Stimulated activated CD4-positive, alpha-beta T cell treated with anti-CD3 and anti-CD28 coated beads, Interleukin-4, amount 100 ng/mL, for 1 hour (primary cell): ENCODE results near the gene PSAP.
A peak's percentile ranks its signal among the peaks of the same experiment; 100 is the strongest.

Experiments
- DNase-seq: peaks from one replicate; pipeline ENCODE4 v3.0.0-alpha.2; 2020

Gene PSAP

GRCh38 chr10:71824333-71824732 lies 26.7 kb downstream of the PSAP start:
- DNase-seq: no peak

GRCh38 chr10:71823356-71823755 lies 27.7 kb downstream of the PSAP start:
- no peak for DNase-seq

- DNase-seq: no peak
Observed at GRCh38 chr10:71821909-71822763, 28.9 kb downstream of the PSAP start.

- no peak for DNase-seq
Observed at GRCh38 chr10:71820966-71821365, 30.1 kb downstream of the PSAP start.

GRCh38 chr10:71819985-71820384 lies 31.1 kb downstream of the PSAP start:
- no peak for DNase-seq

- no peak for DNase-seq
Observed at GRCh38 chr10:71819441-71819861, 31.6 kb downstream of the PSAP start.

- DNase-seq: no peak
Observed at GRCh38 chr10:71818674-71819260, 32.3 kb downstream of the PSAP start.

- no peak for DNase-seq
Observed at GRCh38 chr10:71817831-71818655, 33.0 kb downstream of the PSAP start.

- DNase-seq: no peak
Observed at GRCh38 chr10:71816936-71817618, 34.0 kb downstream of the PSAP start.

GRCh38 chr10:71816421-71816851 lies 34.6 kb downstream of the PSAP start:
- no peak for DNase-seq

GRCh38 chr10:71815515-71816130 lies 35.4 kb downstream of the PSAP start:
- DNase-seq: no peak

GRCh38 chr10:71814922-71815411 lies 36.1 kb downstream of the PSAP start:
- no peak for DNase-seq

- no peak for DNase-seq
Observed at GRCh38 chr10:71812913-71813590, 38.0 kb downstream of the PSAP start.

GRCh38 chr10:71812016-71812912 lies 38.8 kb downstream of the PSAP start:
- DNase-seq: peak; percentile 84

- no peak for DNase-seq
Observed at GRCh38 chr10:71811351-71811750, 39.7 kb downstream of the PSAP start.

- no peak for DNase-seq
Observed at GRCh38 chr10:71810048-71810750, 40.9 kb downstream of the PSAP start.

GRCh38 chr10:71809628-71810027 lies 41.4 kb downstream of the PSAP start:
- DNase-seq: no peak

GRCh38 chr10:71807557-71808510 lies 43.2 kb downstream of the PSAP start:
- DNase-seq: no peak
